ENCODE results near the gene WDTC1.

WDTC1 gene

GRCh38 chr1:27290581-27290980 lies 56.1 kb downstream of the WDTC1 start:
- no peaks in the 10 kb centered on the region for H3K27me3 ChIP-seq (ENCODE audit: low read depth, low read length)
- H3K4me3 ChIP-seq (ENCODE audit: low read depth in 1 of 2, low read length in 2 of 2), result no peak overlapping the region
- H3K36me3 ChIP-seq (ENCODE audit: control insufficient read depth in 1 of 2, insufficient read depth in 2 of 2, low read length in 2 of 2), result peaks cover 42 to 55% of the 10 kb centered on the region in 2 donors
- H3K27ac ChIP-seq (ENCODE audit: low read length), result peak overlapping the region; percentile 12
- H3K9me3 ChIP-seq (ENCODE audit: control insufficient read depth in 1 of 2, low read length in 2 of 2), result no peaks in the 10 kb centered on the region
- no peaks in the 10 kb centered on the region for H3K4me1 ChIP-seq (ENCODE audit: control insufficient read depth in 1 of 2, insufficient read depth in 2 of 2, low read length in 2 of 2)

DNA sequence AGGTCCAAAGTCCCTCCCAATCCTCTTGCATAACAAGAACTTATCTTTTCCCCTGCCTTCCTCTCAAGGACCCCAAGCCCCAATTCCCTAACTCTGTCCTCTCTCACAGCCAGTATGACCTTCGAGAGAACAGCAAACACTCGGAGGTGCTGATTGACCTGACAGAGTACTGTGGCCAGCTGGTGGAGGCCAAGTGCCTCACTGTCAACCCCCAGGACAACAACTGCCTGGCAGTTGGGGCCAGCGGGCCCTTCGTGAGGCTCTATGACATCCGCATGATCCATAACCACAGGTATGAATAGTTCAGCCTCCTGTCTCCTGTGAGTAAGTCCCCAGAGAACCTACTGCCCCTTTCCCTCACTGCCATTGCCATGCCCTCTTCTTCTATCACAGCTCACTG lies 57.7 kb downstream of the WDTC1 start:
- Histone ChIP-seq H3K27me3 (ENCODE audit: low read depth, low read length) (no peaks in the 10 kb centered on the region), H3K36me3 (ENCODE audit: control insufficient read depth in 1 of 2, insufficient read depth in 2 of 2, low read length in 2 of 2) (peaks cover 52 to 65% of the 10 kb centered on the region in 2 donors), H3K4me1 (ENCODE audit: control insufficient read depth in 1 of 2, insufficient read depth in 2 of 2, low read length in 2 of 2) (no peaks in the 10 kb centered on the region), H3K4me3 (ENCODE audit: low read depth in 1 of 2, low read length in 2 of 2) (no peak overlapping the region), H3K9me3 (ENCODE audit: control insufficient read depth in 1 of 2, low read length in 2 of 2) (no peaks in the 10 kb centered on the region), H3K27ac (ENCODE audit: low read length) (no peak overlapping the region)

GRCh38 chr1:27293915-27294314 lies 59.5 kb downstream of the WDTC1 start:
- no peak overlapping the region for H3K4me3 ChIP-seq (ENCODE audit: low read depth in 1 of 2, low read length in 2 of 2)
- H3K27me3 ChIP-seq (ENCODE audit: low read depth, low read length), result no peaks in the 10 kb centered on the region
- peaks cover under 1 to 14% of the 10 kb centered on the region in 2 donors for H3K4me1 ChIP-seq (ENCODE audit: control insufficient read depth in 1 of 2, insufficient read depth in 2 of 2, low read length in 2 of 2)
- H3K36me3 ChIP-seq (ENCODE audit: control insufficient read depth in 1 of 2, insufficient read depth in 2 of 2, low read length in 2 of 2), result peaks cover 58 to 72% of the 10 kb centered on the region in 2 donors
- no peaks in the 10 kb centered on the region for H3K9me3 ChIP-seq (ENCODE audit: control insufficient read depth in 1 of 2, low read length in 2 of 2)
- no peak overlapping the region for H3K27ac ChIP-seq (ENCODE audit: low read length)

DNA sequence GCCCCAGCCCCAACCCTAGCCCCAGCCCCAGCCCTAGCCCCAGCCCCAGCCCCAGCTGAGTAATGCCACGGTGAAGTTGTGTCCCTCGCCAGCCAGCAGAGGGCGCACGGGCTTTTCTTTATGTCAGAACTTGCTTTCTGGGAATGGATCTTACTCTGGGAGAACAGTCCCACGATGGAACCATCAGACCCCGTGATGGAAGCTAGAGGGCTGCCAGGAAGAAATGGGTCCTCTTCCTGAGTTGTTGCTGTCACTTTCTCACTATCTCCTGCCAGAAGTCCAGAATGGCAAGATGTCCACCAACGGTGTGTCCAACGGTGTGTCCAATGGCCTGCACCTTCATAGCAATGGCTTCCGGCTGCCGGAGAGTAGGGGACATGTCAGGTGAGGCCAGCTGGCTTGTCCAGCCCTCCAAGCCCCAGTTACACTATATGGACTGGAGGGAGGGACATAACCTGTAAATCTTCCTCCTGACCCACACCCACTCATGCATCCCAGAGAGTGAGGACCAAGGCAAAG lies 62.4 kb downstream of the WDTC1 start:
- peaks cover 14 to 40% of the 10 kb centered on the region in 2 donors for H3K4me1 ChIP-seq (ENCODE audit: control insufficient read depth in 1 of 2, insufficient read depth in 2 of 2, low read length in 2 of 2)
- H3K27ac ChIP-seq (ENCODE audit: low read length), result peak overlapping the region; percentile 21

GRCh38 chr1:27297903-27298302 lies 63.5 kb downstream of the WDTC1 start:
- Histone ChIP-seq H3K27me3 (ENCODE audit: low read depth, low read length) (no peaks in the 10 kb centered on the region), H3K9me3 (ENCODE audit: control insufficient read depth in 1 of 2, low read length in 2 of 2) (no peaks in the 10 kb centered on the region), H3K4me3 (ENCODE audit: low read depth in 1 of 2, low read length in 2 of 2) (no peak overlapping the region), H3K27ac (ENCODE audit: low read length) (peak overlapping the region; percentile 16), H3K36me3 (ENCODE audit: control insufficient read depth in 1 of 2, insufficient read depth in 2 of 2, low read length in 2 of 2) (peaks cover 39 to 59% of the 10 kb centered on the region in 2 donors), H3K4me1 (ENCODE audit: control insufficient read depth in 1 of 2, insufficient read depth in 2 of 2, low read length in 2 of 2) (peaks cover 14 to 40% of the 10 kb centered on the region in 2 donors)

More for the DNA sequence above, 62.4 kb downstream of the WDTC1 start:
- peaks cover 44 to 64% of the 10 kb centered on the region in 2 donors for H3K36me3 ChIP-seq (ENCODE audit: control insufficient read depth in 1 of 2, insufficient read depth in 2 of 2, low read length in 2 of 2)
- no peaks in the 10 kb centered on the region for H3K9me3 ChIP-seq (ENCODE audit: control insufficient read depth in 1 of 2, low read length in 2 of 2)
- H3K4me3 ChIP-seq (ENCODE audit: low read depth in 1 of 2, low read length in 2 of 2), result no peak overlapping the region
- no peaks in the 10 kb centered on the region for H3K27me3 ChIP-seq (ENCODE audit: low read depth, low read length)

DNA sequence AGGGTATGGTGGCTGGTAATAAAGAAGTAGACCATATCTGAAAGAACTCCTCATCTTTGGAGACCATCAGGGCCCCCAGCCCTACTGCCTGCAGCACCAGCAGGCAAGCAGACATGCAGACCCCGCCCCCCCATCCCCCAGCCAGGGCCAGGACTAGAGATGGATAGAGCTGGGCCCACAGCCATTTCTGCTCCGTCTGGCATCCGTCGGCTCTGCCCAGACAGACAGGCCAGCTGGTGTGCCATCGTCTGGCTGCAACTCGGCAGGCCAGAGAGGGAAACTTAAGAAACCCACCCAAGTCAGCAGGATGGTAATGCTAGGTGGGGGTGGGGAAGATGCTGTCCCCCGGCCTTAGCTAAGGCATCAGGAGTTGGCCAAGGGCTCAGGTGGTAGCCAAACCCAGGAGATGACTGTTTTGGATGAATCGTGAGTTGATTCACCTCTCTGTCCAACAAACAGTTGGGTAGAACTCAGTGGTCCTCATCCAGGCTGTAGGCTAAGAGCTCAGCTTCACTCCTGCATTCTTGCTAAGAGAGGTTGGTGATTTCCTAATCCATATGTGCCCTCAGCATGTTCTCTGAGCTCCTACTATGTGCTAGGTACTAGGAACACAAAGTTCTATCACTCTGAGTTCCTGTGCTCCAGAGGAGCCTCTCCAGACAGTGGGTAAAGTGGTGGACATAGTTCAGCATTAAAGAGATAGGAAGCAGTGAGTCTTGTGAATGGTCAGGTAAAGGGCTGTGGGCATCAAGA lies 64.4 kb downstream of the WDTC1 start:
- no peaks in the 10 kb centered on the region for H3K27me3 ChIP-seq (ENCODE audit: low read depth, low read length)
- H3K9me3 ChIP-seq (ENCODE audit: control insufficient read depth in 1 of 2, low read length in 2 of 2), result no peaks in the 10 kb centered on the region
- peaks cover 40 to 62% of the 10 kb centered on the region in 2 donors for H3K36me3 ChIP-seq (ENCODE audit: control insufficient read depth in 1 of 2, insufficient read depth in 2 of 2, low read length in 2 of 2)
- H3K4me3 ChIP-seq (ENCODE audit: low read depth in 1 of 2, low read length in 2 of 2), result peak overlapping the region in 1 of 2 donors; percentile 7
- H3K27ac ChIP-seq (ENCODE audit: low read length), result peak overlapping the region; percentile 85
- H3K4me1 ChIP-seq (ENCODE audit: control insufficient read depth in 1 of 2, insufficient read depth in 2 of 2, low read length in 2 of 2), result peaks cover 14 to 40% of the 10 kb centered on the region in 2 donors

GRCh38 chr1:27299385-27300271 lies 65.2 kb downstream of the WDTC1 start:
- peaks cover 36 to 62% of the 10 kb centered on the region in 2 donors for H3K36me3 ChIP-seq (ENCODE audit: control insufficient read depth in 1 of 2, insufficient read depth in 2 of 2, low read length in 2 of 2)
- H3K27me3 ChIP-seq (ENCODE audit: low read depth, low read length), result no peaks in the 10 kb centered on the region
- H3K9me3 ChIP-seq (ENCODE audit: control insufficient read depth in 1 of 2, low read length in 2 of 2), result no peaks in the 10 kb centered on the region
- H3K4me3 ChIP-seq (ENCODE audit: low read depth in 1 of 2, low read length in 2 of 2), result peak overlapping the region in 1 of 2 donors; percentile 7
- H3K4me1 ChIP-seq (ENCODE audit: control insufficient read depth in 1 of 2, insufficient read depth in 2 of 2, low read length in 2 of 2), result peaks cover 14 to 40% of the 10 kb centered on the region in 2 donors
- peak overlapping the region; percentile 85 for H3K27ac ChIP-seq (ENCODE audit: low read length)

DNA sequence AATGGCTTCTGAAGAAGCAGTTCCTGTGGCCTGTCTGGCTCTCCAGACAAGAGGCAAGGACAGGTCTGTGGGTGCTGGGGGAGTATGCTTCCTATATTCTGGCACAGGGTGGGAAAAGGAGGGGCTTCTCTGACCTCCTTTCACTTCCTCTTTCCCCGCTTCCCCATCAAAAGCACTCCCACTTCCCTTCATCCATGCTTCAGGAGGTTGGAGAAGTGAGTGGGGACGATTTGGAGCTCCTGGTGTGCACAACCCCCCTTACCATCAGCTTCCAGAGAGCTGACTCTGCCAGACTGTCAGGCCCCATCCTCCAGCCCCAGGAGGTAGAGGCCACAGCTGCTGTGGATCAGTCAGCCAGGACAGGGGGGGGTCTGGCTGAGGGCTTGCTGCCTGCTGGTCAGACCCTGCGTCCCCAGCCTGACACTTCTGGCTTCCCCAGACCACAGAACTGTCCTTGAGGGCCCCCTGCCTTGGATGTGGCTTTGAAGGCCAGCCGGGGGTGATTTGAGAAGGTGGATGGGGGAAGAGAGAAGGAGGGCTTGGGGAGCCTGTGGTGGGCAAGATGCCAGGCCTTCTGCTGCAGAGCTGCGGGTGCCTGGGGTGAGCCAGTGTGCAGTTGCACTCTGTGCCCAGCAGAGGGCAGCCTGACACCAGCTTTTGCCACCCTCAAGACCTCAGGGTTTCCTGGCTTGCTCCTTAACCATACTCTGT lies 66.1 kb downstream of the WDTC1 start:
- Histone ChIP-seq H3K27me3 (ENCODE audit: low read depth, low read length) (no peaks in the 10 kb centered on the region), H3K27ac (ENCODE audit: low read length) (peak overlapping the region; percentile 85), H3K4me3 (ENCODE audit: low read depth in 1 of 2, low read length in 2 of 2) (peak overlapping the region in 1 of 2 donors; percentile 5), H3K9me3 (ENCODE audit: control insufficient read depth in 1 of 2, low read length in 2 of 2) (no peaks in the 10 kb centered on the region), H3K36me3 (ENCODE audit: control insufficient read depth in 1 of 2, insufficient read depth in 2 of 2, low read length in 2 of 2) (peaks cover 35 to 63% of the 10 kb centered on the region in 2 donors), H3K4me1 (ENCODE audit: control insufficient read depth in 1 of 2, insufficient read depth in 2 of 2, low read length in 2 of 2) (peaks cover 14 to 40% of the 10 kb centered on the region in 2 donors)

DNA sequence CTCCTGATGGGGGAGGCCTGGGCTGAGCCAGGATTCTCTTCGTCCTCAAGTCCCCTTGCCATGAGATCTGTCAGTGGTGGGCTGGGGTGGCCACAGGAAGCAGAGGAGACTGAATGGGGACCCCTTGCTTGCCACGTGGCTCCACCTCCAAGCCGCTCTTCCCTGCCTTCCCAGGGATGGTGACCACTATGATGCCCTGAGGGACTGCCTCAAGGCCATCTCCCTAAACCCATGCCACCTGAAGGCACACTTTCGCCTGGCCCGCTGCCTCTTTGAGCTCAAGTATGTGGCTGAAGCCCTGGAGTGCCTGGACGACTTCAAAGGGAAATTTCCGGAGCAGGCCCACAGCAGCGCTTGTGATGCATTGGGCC lies 66.6 kb downstream of the WDTC1 start:
- peaks cover 33 to 62% of the 10 kb centered on the region in 2 donors for H3K36me3 ChIP-seq (ENCODE audit: control insufficient read depth in 1 of 2, insufficient read depth in 2 of 2, low read length in 2 of 2)
- no peak overlapping the region for H3K4me3 ChIP-seq (ENCODE audit: low read depth in 1 of 2, low read length in 2 of 2)
- peaks cover 14 to 40% of the 10 kb centered on the region in 2 donors for H3K4me1 ChIP-seq (ENCODE audit: control insufficient read depth in 1 of 2, insufficient read depth in 2 of 2, low read length in 2 of 2)
- H3K27ac ChIP-seq (ENCODE audit: low read length), result no peak overlapping the region
- no peaks in the 10 kb centered on the region for H3K27me3 ChIP-seq (ENCODE audit: low read depth, low read length)
- no peaks in the 10 kb centered on the region for H3K9me3 ChIP-seq (ENCODE audit: control insufficient read depth in 1 of 2, low read length in 2 of 2)

DNA sequence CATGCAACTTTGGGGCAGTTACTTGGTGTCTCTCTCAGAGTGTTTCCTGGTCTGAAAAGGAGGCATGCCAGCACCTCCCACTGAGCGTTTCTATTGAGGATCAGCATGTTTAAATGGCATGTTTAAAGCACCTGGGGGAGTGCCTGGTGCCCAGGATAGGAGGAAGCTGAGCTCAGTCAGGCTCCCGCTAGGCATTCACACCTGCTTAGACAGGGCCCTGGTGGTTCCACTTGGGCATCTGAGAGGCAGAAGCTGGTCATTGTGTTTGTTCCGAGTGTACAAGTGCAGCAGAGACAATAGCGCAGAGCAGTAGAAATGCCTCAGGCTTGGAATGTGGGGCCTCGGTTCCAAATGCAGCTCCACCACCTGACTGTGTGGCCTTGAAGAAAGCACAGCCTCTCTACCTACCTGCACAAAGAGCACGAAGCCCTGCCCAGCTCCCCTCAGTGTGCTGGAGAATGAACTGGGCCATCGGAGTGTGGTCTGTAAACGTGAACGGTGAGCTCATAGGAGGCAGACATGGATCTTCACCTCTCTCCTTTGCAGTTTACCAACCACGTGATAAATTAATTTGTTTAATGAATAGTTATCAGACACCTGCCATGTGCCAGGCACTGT lies 67.3 kb downstream of the WDTC1 start:
- Histone ChIP-seq H3K27me3 (ENCODE audit: low read depth, low read length) (no peaks in the 10 kb centered on the region), H3K36me3 (ENCODE audit: control insufficient read depth in 1 of 2, insufficient read depth in 2 of 2, low read length in 2 of 2) (peaks cover 29 to 65% of the 10 kb centered on the region in 2 donors), H3K4me1 (ENCODE audit: control insufficient read depth in 1 of 2, insufficient read depth in 2 of 2, low read length in 2 of 2) (peaks cover 14 to 40% of the 10 kb centered on the region in 2 donors), H3K9me3 (ENCODE audit: control insufficient read depth in 1 of 2, low read length in 2 of 2) (no peaks in the 10 kb centered on the region), H3K4me3 (ENCODE audit: low read depth in 1 of 2, low read length in 2 of 2) (no peak overlapping the region), H3K27ac (ENCODE audit: low read length) (no peak overlapping the region)
